Measurements from ENCODE around the gene APOBEC3G. TPM values are rescaled to one million over a fixed set of nuclear protein-coding genes. Genes with fewer than 3 reads are reported as not detected.

The APOBEC3G gene
- total and polyA plus RNA-seq, 2 of the 13 experiments (the other 11 are each of a cell fraction or from before 2014, with no cell fraction given), result 3.2 to 4.1 TPM

GRCh38 chr22:39135092-39135896 lies 58.2 kb downstream of the APOBEC3G start (continued):
- TF ChIP-seq KDM2A (CRISPR knock-in tag; IDR thresholded peaks at IDR 0.05; ENCODE audit: borderline replicate concordance, low read depth), result peak; percentile 47; the same call in 1 of the 2 replicates
- TF ChIP-seq POLR2G (IDR thresholded peaks at IDR 0.05; ENCODE audit: low read depth, low read length), result no peak
- TF ChIP-seq PITX1 (CRISPR knock-in tag; IDR thresholded peaks at IDR 0.05), result peak; percentile 14; the same call in 1 of the 2 replicates

- no peak for TF ChIP-seq SNRNP70 (IDR thresholded peaks at IDR 0.05; ENCODE audit: low read depth, low read length)
- Histone ChIP-seq H3K4me3 (replicated peaks in 1 of 3; ENCODE audit: insufficient read depth in 1 of 3, low read depth in 2 of 3, low read length in 3 of 3) (no peak overlapping the region), H3K9me3 (ENCODE audit: low read length) (no peaks in the 10 kb centered on the region), H4K20me1 (ENCODE audit: insufficient read depth, low read length) (no peaks in the 10 kb centered on the region), H3K27me3 (ENCODE audit: control insufficient read depth in 1 of 2, insufficient read depth in 2 of 2, low read length in 2 of 2) (no peaks in the 10 kb centered on the region), H3K9ac (ENCODE audit: insufficient read depth, low read depth, low read length) (no peak overlapping the region), H3K27ac (ENCODE audit: extremely low read length, insufficient read depth, low read length) (no peak overlapping the region), H3K4me2 (ENCODE audit: low read depth, low read length) (no peak overlapping the region), H3K79me2 (ENCODE audit: insufficient read depth, low read length) (no peaks in the 10 kb centered on the region), H3K4me1 (ENCODE audit: insufficient read depth, low read length) (peaks cover 36% of the 10 kb centered on the region), H3K36me3 (replicated peaks in 1 of 2; ENCODE audit: control insufficient read depth in 1 of 2, insufficient read depth in 2 of 2, low read length in 2 of 2) (no peaks in the 10 kb centered on the region), H2AFZ (ENCODE audit: low read length) (no peak overlapping the region)
- WGBS (ENCODE audit: low lambda C conversion rate), result 76% methylated on average over 7 of the region's 8 CpGs
- ATAC-seq (no peak), DNase-seq (ENCODE audit: low spot score) (no peak), FAIRE-seq (no peak)
- BruUV-seq (replicated peaks), result no TSS peak
- CTCF ChIA-PET (ENCODE audit: low intra/inter-chr PET ratio, low total read pairs), result no interaction called here
- in situ Hi-C loops (cut with HindIII; ENCODE audit: extremely low pct_ligation_motif_present, low pct_unique_long_range_greater_than_20kb), result no loop called here
- intact Hi-C loops (cut with micrococcal nuclease; ENCODE audit: unreplicated experiment), result no loop called here
- POLR2A ChIA-PET, result interaction anchor here (1.2 kb wide), 1 partner anchor 14 kb away, joined by 4 read pairs; no protein-coding TSS in a partner anchor
Observed at GRCh38 chr22:39136317-39136716, 59.2 kb downstream of the APOBEC3G start.

Small RNA genes lying within 50 kb of the gene (small RNA-seq; reads per million reads assigned to genes)
- 0 reads per million in 3 experiments for gene AL022318.2 (ENCODE audit: insufficient read depth in 2 of 3, insufficient read length in 3 of 3, low read depth in 2 of 3, low replicate concordance in 1 of 3)
- 0 reads per million in 3 experiments for gene COX5BP7 (ENCODE audit: insufficient read depth in 2 of 3, insufficient read length in 3 of 3, low read depth in 2 of 3, low replicate concordance in 1 of 3)

Other genes with a start within 250 kb of the APOBEC3G start
- gene NPTXR, start 233.2 kb upstream of the APOBEC3G start, total RNA-seq (2016; rRNA removed; fragmentation: Illumina TruSeq; extraction: Trizol), result 2.5 and 2.6 TPM in 2 replicates
- 4.8 and 6.7 TPM in 2 replicates for gene NPTXR, start 233.2 kb upstream of the APOBEC3G start, polyA plus RNA-seq (2011; rRNA removed)
- gene CBX6, start 205.1 kb upstream of the APOBEC3G start, total RNA-seq (2016; rRNA removed; fragmentation: Illumina TruSeq; extraction: Trizol), result 4.7 and 6.5 TPM in 2 replicates
- 1.7 and 2.6 TPM in 2 replicates for gene CBX6, start 205.1 kb upstream of the APOBEC3G start, polyA plus RNA-seq (2011; rRNA removed)
- gene APOBEC3A, start 119.7 kb upstream of the APOBEC3G start, total RNA-seq (2016; rRNA removed; fragmentation: Illumina TruSeq; extraction: Trizol), result not detected in 2 replicates
- gene APOBEC3A, start 119.7 kb upstream of the APOBEC3G start, polyA plus RNA-seq (2011; rRNA removed), result not detected in 2 replicates
- gene APOBEC3B, start 94.9 kb upstream of the APOBEC3G start, total RNA-seq (2016; rRNA removed; fragmentation: Illumina TruSeq; extraction: Trizol), result 8.8 and 13.9 TPM in 2 replicates
- gene APOBEC3B, start 94.9 kb upstream of the APOBEC3G start, polyA plus RNA-seq (2011; rRNA removed), result 4.3 and 6.7 TPM in 2 replicates
- gene APOBEC3C, start 63.0 kb upstream of the APOBEC3G start, total RNA-seq (2016; rRNA removed; fragmentation: Illumina TruSeq; extraction: Trizol), result 8.9 and 10.8 TPM in 2 replicates
- gene APOBEC3C, start 63.0 kb upstream of the APOBEC3G start, polyA plus RNA-seq (2011; rRNA removed), result 20.4 and 27.6 TPM in 2 replicates
- 0.21 and 0.24 TPM in 2 replicates for gene APOBEC3D, start 56.1 kb upstream of the APOBEC3G start, total RNA-seq (2016; rRNA removed; fragmentation: Illumina TruSeq; extraction: Trizol)
- gene APOBEC3D, start 56.1 kb upstream of the APOBEC3G start, polyA plus RNA-seq (2011; rRNA removed), result 0.61 and 1.0 TPM in 2 replicates
- gene APOBEC3F, start 36.4 kb upstream of the APOBEC3G start, total RNA-seq (2016; rRNA removed; fragmentation: Illumina TruSeq; extraction: Trizol), result 2.9 and 3.8 TPM in 2 replicates
- gene APOBEC3F, start 36.4 kb upstream of the APOBEC3G start, polyA plus RNA-seq (2011; rRNA removed), result 2.7 and 3.7 TPM in 2 replicates
- 0.31 and 1.0 TPM in 2 replicates for gene APOBEC3H, start 20.0 kb downstream of the APOBEC3G start, total RNA-seq (2016; rRNA removed; fragmentation: Illumina TruSeq; extraction: Trizol)
- 0.18 and 0.20 TPM in 2 replicates for gene APOBEC3H, start 20.0 kb downstream of the APOBEC3G start, polyA plus RNA-seq (2011; rRNA removed)
- gene CBX7, start 75.4 kb downstream of the APOBEC3G start, total RNA-seq (2016; rRNA removed; fragmentation: Illumina TruSeq; extraction: Trizol), result 0.20 and 0.35 TPM in 2 replicates
- gene CBX7, start 75.4 kb downstream of the APOBEC3G start, polyA plus RNA-seq (2011; rRNA removed), result 4.9 and 7.1 TPM in 2 replicates
- 0.65 and 1.4 TPM in 2 replicates for gene PDGFB, start 167.7 kb downstream of the APOBEC3G start, total RNA-seq (2016; rRNA removed; fragmentation: Illumina TruSeq; extraction: Trizol)
- 10.1 and 12.8 TPM in 2 replicates for gene PDGFB, start 167.7 kb downstream of the APOBEC3G start, polyA plus RNA-seq (2011; rRNA removed)
- 1,051 and 1,499 TPM in 2 replicates for gene RPL3, start 242.3 kb downstream of the APOBEC3G start, total RNA-seq (2016; rRNA removed; fragmentation: Illumina TruSeq; extraction: Trizol)
- 3,218 and 3,279 TPM in 2 replicates for gene RPL3, start 242.3 kb downstream of the APOBEC3G start, polyA plus RNA-seq (2011; rRNA removed)

Data from HepG2 (cell line).